Ishikawa (cell line): ENCODE data around the gene PTPRN2.

ENCODE experiments used
- CEBPB ChIP-seq: IDR thresholded peaks from 2 replicates; pipeline ENCODE4 v1.6.1; 2012
- CREB1 ChIP-seq: IDR thresholded peaks from 2 replicates; pipeline ENCODE4 v1.6.1; 2012; ENCODE audit warnings: low read depth
- EGR1 ChIP-seq: IDR thresholded peaks from 2 replicates; pipeline ENCODE4 v1.6.1; 2012
- EP300 ChIP-seq: IDR thresholded peaks from 2 replicates; pipeline ENCODE4 v1.6.1; 2012; ENCODE audit warnings: borderline replicate concordance
- FOXM1 ChIP-seq: IDR thresholded peaks from 2 replicates; pipeline ENCODE4 v1.6.1; 2012; ENCODE audit warnings: low read depth, borderline replicate concordance
- NFIC ChIP-seq: IDR thresholded peaks from 2 replicates; pipeline ENCODE4 v1.6.1; 2012
- RAD21 ChIP-seq: IDR thresholded peaks from 2 replicates; pipeline ENCODE4 v1.6.1; 2012; ENCODE audit warnings: low read depth
- TAF1 ChIP-seq: IDR thresholded peaks from 2 replicates; pipeline ENCODE4 v1.6.1; 2012; ENCODE audit warnings: low read depth, mild to moderate bottlenecking
- TCF12 ChIP-seq: IDR thresholded peaks from 2 replicates; pipeline ENCODE4 v1.6.1; 2012; ENCODE audit warnings: low read depth
- TEAD4 ChIP-seq: IDR thresholded peaks from 2 replicates; pipeline ENCODE4 v1.6.1; 2012
- YY1 ChIP-seq: IDR thresholded peaks from 2 replicates; pipeline ENCODE4 v1.6.1; 2012; ENCODE audit warnings: low read depth
- ZBTB7A ChIP-seq: IDR thresholded peaks from 2 replicates; pipeline ENCODE4 v1.6.1; 2012; ENCODE audit warnings: low read depth
- TF ChIP-seq, protein P1 (sequence below): IDR thresholded peaks from 2 replicates; pipeline ENCODE4 v1.6.1; 2012
- TF ChIP-seq, protein P2 (sequence below): IDR thresholded peaks from 2 replicates; pipeline ENCODE4 v1.6.1; 2012
- TF ChIP-seq, protein P3 (sequence below): IDR thresholded peaks from 2 replicates; pipeline ENCODE4 v1.6.1; 2012; ENCODE audit warnings: low read depth, mild to moderate bottlenecking

Gene PTPRN2

DNA sequence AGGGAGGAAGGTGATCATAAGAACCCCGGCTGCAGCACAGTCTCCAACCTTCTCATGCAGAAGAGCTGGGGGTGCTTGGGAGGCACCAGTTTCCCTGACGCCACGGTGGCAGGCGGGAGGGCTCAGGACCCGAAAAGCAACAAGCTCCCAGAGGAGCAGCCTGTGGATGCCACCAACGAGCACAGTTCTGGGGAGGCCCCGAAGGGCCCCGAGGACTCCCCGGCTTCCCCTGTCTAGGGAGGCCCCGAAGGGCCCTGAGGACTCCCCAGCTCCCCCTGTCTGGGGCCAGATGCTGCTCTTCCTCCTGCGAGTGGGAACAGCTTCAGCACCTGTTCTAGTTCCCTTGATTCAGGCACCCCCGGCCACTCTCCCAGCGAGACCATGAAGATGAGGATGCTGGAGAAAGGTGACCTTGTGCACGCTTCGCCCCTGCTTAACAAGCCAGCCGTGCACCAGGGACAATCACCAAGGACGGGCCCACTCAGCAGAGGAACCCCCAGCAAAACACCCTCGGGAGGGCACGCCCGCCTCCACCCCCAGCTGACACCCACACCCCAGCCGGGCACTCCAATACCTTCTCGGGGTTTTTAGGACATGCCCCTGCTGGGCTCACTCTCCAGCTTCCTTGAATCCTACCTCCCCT is 112.5 kb downstream of the PTPRN2 start:
- TF ChIP-seq NFIC (no peak), ZBTB7A (no peak), YY1 (no peak), TCF12 (no peak), FOXM1 (no peak), CEBPB (no peak)
- TF ChIP-seq, protein P1, sequence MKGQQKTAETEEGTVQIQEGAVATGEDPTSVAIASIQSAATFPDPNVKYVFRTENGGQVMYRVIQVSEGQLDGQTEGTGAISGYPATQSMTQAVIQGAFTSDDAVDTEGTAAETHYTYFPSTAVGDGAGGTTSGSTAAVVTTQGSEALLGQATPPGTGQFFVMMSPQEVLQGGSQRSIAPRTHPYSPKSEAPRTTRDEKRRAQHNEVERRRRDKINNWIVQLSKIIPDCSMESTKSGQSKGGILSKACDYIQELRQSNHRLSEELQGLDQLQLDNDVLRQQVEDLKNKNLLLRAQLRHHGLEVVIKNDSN = no peak

DNA sequence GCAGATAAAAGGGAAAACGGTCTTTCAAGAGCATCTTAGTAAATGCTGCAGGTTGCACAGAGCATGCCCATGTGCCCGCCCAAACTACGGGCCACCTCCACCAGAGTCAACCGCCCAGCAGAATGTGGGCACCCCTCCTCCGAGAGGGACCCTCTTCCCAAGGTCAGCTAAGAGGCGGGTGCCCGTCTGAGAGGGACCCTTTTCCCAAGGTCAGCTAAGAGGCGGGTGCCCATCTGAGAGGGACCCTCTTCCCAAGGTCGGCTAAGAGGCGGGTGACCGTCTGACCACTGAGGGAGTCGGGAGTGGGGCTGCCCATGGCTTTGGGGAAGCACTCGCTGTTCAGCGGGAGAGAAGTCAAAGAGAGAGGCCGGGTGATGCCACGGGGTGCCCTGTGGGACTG is 113.1 kb downstream of the PTPRN2 start:
- TF ChIP-seq NFIC = no peak
- TF ChIP-seq TEAD4 = no peak
- no peak for TF ChIP-seq EP300
- no peak for TF ChIP-seq FOXM1
- TF ChIP-seq, protein P1 = no peak
- TF ChIP-seq, protein P2, sequence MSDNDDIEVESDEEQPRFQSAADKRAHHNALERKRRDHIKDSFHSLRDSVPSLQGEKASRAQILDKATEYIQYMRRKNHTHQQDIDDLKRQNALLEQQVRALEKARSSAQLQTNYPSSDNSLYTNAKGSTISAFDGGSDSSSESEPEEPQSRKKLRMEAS = no peak
- no peak for TF ChIP-seq TCF12
- TF ChIP-seq CREB1 = no peak
- TF ChIP-seq YY1 = no peak
- TF ChIP-seq EGR1 = no peak
- no peak for TF ChIP-seq ZBTB7A

DNA sequence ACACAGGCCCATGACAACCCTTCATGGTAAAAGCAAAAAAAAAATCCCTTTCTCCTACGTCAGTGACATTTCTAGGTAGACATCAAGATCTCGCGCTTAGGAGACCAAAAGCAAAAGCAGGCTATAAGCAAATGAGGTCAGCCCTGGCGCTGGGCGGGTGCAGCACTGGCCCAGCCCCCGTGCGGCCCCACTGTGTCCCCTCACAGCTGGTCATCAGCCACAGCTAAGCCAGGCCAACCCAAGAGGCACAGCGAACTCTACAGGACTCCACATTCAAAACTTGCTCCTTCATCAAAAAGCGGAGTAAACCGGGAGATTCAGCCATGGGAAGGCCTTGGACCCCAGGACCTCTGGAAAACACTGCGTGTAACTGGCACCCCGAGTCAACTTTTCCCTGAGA is 113.7 kb downstream of the PTPRN2 start:
- no peak for TF ChIP-seq ZBTB7A
- TF ChIP-seq, protein P2 = no peak
- TF ChIP-seq YY1 = no peak
- TF ChIP-seq, protein P1 = no peak
- no peak for TF ChIP-seq EP300
- TF ChIP-seq TEAD4 = no peak
- TF ChIP-seq FOXM1 = no peak
- TF ChIP-seq TAF1 = no peak
- TF ChIP-seq, protein P3, sequence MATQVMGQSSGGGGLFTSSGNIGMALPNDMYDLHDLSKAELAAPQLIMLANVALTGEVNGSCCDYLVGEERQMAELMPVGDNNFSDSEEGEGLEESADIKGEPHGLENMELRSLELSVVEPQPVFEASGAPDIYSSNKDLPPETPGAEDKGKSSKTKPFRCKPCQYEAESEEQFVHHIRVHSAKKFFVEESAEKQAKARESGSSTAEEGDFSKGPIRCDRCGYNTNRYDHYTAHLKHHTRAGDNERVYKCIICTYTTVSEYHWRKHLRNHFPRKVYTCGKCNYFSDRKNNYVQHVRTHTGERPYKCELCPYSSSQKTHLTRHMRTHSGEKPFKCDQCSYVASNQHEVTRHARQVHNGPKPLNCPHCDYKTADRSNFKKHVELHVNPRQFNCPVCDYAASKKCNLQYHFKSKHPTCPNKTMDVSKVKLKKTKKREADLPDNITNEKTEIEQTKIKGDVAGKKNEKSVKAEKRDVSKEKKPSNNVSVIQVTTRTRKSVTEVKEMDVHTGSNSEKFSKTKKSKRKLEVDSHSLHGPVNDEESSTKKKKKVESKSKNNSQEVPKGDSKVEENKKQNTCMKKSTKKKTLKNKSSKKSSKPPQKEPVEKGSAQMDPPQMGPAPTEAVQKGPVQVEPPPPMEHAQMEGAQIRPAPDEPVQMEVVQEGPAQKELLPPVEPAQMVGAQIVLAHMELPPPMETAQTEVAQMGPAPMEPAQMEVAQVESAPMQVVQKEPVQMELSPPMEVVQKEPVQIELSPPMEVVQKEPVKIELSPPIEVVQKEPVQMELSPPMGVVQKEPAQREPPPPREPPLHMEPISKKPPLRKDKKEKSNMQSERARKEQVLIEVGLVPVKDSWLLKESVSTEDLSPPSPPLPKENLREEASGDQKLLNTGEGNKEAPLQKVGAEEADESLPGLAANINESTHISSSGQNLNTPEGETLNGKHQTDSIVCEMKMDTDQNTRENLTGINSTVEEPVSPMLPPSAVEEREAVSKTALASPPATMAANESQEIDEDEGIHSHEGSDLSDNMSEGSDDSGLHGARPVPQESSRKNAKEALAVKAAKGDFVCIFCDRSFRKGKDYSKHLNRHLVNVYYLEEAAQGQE = no peak
- no peak for TF ChIP-seq NFIC
- TF ChIP-seq EGR1 = no peak
- no peak for TF ChIP-seq CREB1
- no peak for TF ChIP-seq TCF12
- no peak for TF ChIP-seq RAD21

DNA sequence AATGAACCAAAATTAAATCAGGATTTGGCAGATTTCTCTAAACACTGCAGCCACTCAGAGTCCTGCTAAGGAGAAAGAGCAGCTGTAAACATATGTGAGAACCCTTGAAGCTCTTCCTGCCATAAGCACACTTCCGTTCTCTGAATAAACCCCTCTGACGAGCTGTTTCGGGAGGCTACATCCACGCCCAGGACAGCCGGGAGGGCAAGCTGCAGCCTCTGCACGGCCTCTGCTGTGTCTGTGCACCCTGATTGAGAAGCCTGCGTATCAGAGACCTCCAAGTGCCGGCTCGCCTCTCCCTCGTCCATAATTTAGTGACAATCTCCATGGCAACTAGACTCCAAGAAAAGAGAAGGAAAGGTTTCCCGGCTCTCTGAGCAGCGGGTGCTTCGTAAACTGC is 114.4 kb downstream of the PTPRN2 start:
- TF ChIP-seq NFIC (no peak), YY1 (no peak), CREB1 (no peak), RAD21 (no peak), TCF12 (no peak), EP300 (no peak)

DNA sequence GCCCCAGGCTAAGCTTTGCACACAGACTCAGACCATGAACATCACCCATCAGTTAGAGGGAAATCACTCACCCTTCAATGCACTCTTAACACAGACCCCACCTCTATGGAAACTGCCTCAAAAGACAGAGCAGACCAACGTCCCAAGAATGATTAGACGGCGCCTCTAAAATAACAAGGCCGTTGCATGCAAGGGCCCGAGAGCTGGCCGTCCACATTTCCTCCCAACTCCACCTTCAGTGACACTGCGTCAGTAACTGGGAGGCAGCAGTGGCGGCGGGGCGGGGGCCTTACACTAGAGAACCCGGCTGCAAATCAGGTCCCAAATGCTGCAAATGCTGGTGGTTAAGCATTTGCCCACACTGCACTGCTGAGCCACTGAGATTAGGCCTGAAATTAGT is 115.0 kb downstream of the PTPRN2 start:
- TF ChIP-seq TAF1 = no peak
- no peak for TF ChIP-seq YY1
- TF ChIP-seq, protein P1 = no peak
- no peak for TF ChIP-seq RAD21
- TF ChIP-seq NFIC = no peak
- no peak for TF ChIP-seq CEBPB
- TF ChIP-seq TCF12 = no peak
- no peak for TF ChIP-seq ZBTB7A
- TF ChIP-seq TEAD4 = no peak
- TF ChIP-seq, protein P3 = no peak
- TF ChIP-seq EGR1 = no peak
- TF ChIP-seq FOXM1 = no peak
- TF ChIP-seq, protein P2 = no peak
- no peak for TF ChIP-seq CREB1
- no peak for TF ChIP-seq EP300
